Measurements from ENCODE around the gene SCG5. TPM values are rescaled to one million over a fixed set of nuclear protein-coding genes. Genes with fewer than 3 reads are reported as not detected.

The SCG5 gene
- total and polyA plus RNA-seq, 4 experiments from 2014 or later: 0.23 to 0.76 (median 0.35) TPM; not detected in 1

DNA sequence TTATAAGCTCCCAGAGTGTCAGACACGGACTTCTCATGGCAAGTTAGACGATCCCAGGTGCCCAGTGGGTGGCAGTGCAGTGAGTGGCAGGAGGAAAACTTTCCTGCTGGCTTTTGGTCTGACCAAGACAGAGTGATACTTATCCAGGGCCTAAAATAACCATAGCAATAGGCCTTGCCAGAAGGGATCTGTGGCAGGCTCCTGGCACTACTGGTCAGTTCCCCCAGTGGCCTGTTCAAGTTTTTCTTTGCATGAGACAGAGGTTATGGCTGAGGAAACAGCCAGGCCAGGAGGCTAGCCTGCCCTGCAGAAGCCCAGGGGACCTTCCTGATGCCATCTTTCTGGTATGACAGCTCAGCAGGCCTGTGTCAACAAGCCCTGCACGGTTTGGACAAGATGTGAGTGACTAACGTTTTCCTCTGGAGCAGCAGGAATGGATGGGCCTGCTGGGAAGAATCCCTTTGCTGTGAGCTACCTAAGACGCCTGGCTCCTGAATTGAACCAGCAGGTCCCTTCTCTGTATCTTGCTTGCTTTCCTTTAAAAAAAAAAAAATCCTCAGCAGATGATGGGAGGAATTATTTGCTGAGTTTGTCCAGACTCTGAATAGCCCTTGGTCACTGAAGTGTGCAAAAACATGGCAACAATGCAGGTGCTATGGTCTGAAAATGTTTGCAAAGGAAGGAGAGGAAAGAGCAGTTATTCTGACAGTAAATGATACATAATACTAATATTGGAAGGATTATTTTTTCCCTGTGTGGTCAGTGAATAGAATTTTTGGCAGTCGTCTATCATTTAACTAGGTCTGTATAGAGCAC is 18.0 kb downstream of the SCG5 start:
- H3K4me3 ChIP-seq (ENCODE audit: low read length in 2 of 2): no peak overlapping the region
- CTCF ChIA-PET (ENCODE audit: partially characterized antibody): interaction anchor here (1.0 to 7.3 kb wide), 3 partner anchors 9 to 13 kb away, joined by 3 to 71 read pairs (median 4); no protein-coding TSS in a partner anchor
- no peaks in the 10 kb centered on the region for H3K9me3 ChIP-seq (ENCODE audit: control insufficient read depth in 1 of 2, low read length in 2 of 2)
- Mint-ChIP-seq H3K9me3 (no peaks in the 10 kb centered on the region), H3K27me3 (no peaks in the 10 kb centered on the region), H3K4me1 (peaks cover 13 to 16% (median 15%) of the 10 kb centered on the region in 4 donors), H3K27ac (no peak overlapping the region), H3K36me3 (no peaks in the 10 kb centered on the region), H3K4me3 (no peak overlapping the region)
- no peak for DNase-seq
- no peaks in the 10 kb centered on the region for H3K36me3 ChIP-seq (ENCODE audit: insufficient read depth, low read length)
- intact Hi-C loops (cut with micrococcal nuclease): no loop called here
- POLR2A ChIA-PET (ENCODE audit: partially characterized antibody): no interaction called here
- no peak overlapping the region for H3K27ac ChIP-seq (ENCODE audit: low read depth, low read length)
- no peaks in the 10 kb centered on the region for H3K27me3 ChIP-seq (ENCODE audit: insufficient read depth, low read length)
- H3K4me1 ChIP-seq (ENCODE audit: insufficient read depth, low read length): peaks cover 12% of the 10 kb centered on the region

DNA sequence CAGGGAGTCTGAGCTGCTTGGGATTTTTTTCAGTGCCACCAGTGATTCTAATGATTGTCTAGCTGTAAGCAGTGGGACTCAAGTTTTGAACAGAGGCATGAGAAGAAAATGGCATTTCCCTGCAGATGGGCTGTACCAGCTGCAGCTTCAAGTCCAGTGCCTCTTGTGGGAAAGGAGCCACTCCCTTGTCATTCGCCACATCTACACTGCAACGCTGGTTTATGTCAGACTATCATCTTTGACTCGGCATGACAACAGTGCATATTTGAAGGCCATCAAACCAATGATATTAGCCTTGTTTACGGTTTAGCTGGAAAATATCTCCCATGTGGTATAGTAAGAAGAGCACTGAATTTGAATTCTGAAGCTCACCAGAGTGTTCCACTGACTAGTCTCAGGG is 22.2 kb downstream of the SCG5 start:
- Histone ChIP-seq H3K36me3 (ENCODE audit: insufficient read depth, low read length) (no peaks in the 10 kb centered on the region), H3K27ac (ENCODE audit: low read depth, low read length) (no peak overlapping the region), H3K4me3 (ENCODE audit: low read length in 2 of 2) (no peak overlapping the region), H3K9me3 (ENCODE audit: control insufficient read depth in 1 of 2, low read length in 2 of 2) (no peaks in the 10 kb centered on the region), H3K27me3 (ENCODE audit: insufficient read depth, low read length) (no peaks in the 10 kb centered on the region), H3K4me1 (ENCODE audit: insufficient read depth, low read length) (no peaks in the 10 kb centered on the region)
- DNase-seq: no peak
- no peaks in the 10 kb centered on the region for H3K9me3 Mint-ChIP-seq
- H3K27me3 Mint-ChIP-seq: no peaks in the 10 kb centered on the region
- ChIA-PET POLR2A (ENCODE audit: partially characterized antibody) (no interaction called here), CTCF (ENCODE audit: partially characterized antibody) (interaction anchor here (1.0 to 7.3 kb wide), 6 partner anchors 10 to 1037 kb away, joined by 4 to 71 read pairs (median 11); no protein-coding TSS in a partner anchor)
- no peaks in the 10 kb centered on the region for H3K36me3 Mint-ChIP-seq
- intact Hi-C loops (cut with micrococcal nuclease): no loop called here
- H3K4me1 Mint-ChIP-seq: peaks cover 5 to 6% (median 5%) of the 10 kb centered on the region in 4 donors
- no peak overlapping the region for H3K4me3 Mint-ChIP-seq
- H3K27ac Mint-ChIP-seq: no peak overlapping the region

DNA sequence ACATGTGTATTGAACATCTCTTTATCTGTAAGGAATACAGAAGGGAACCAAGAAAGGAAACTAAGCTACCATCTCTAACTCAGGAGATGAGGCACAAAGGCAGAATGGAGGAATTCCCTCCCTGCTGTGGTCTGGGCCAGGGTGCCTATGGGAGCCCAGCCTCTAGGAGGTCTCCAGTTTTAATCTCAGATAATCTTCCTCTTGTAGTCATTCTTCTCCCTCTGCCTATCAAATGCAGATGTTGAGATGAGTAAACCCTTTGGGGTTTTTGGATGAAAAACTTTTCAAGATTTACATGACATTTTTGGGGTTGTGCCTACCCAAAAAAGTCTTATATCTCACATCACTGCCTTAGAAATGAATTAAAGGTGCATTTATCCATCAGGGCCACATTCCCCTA is 23.3 kb downstream of the SCG5 start:
- Mint-ChIP-seq H3K4me1 (peaks cover 5 to 6% (median 5%) of the 10 kb centered on the region in 4 donors), H3K27ac (no peak overlapping the region), H3K27me3 (no peaks in the 10 kb centered on the region), H3K4me3 (no peak overlapping the region), H3K9me3 (no peaks in the 10 kb centered on the region), H3K36me3 (no peaks in the 10 kb centered on the region)
- Histone ChIP-seq H3K4me3 (ENCODE audit: low read length in 2 of 2) (no peak overlapping the region), H3K4me1 (ENCODE audit: insufficient read depth, low read length) (no peaks in the 10 kb centered on the region), H3K9me3 (ENCODE audit: control insufficient read depth in 1 of 2, low read length in 2 of 2) (no peaks in the 10 kb centered on the region), H3K27ac (ENCODE audit: low read depth, low read length) (no peak overlapping the region), H3K36me3 (ENCODE audit: insufficient read depth, low read length) (no peaks in the 10 kb centered on the region), H3K27me3 (ENCODE audit: insufficient read depth, low read length) (no peaks in the 10 kb centered on the region)
- CTCF ChIA-PET (ENCODE audit: partially characterized antibody): interaction anchor here (0.6 to 4.0 kb wide), 4 partner anchors 8 to 1036 kb away, joined by 3 to 23 read pairs (median 7); no protein-coding TSS in a partner anchor
- POLR2A ChIA-PET (ENCODE audit: partially characterized antibody): no interaction called here
- intact Hi-C loops (cut with micrococcal nuclease): no loop called here
- no peak for DNase-seq

DNA sequence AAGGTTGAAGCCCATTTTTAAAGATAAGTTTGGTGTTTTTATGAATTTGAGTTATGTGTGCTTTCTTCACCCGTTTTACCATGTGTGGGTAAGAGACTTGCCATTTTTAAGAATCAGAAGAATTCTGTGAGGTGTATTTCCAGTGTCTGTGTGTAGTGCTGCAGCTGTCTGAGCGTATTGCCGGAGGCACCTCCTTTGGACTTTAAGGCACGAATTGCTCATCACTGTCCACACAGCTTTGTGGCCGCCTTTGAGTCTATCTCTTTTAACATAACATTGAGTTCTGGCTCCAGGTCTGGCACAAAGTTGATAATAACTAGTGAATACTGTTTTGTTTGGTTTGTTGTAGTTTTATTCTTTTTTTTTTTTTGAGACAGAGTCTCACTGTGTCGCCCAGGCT is 25.8 kb downstream of the SCG5 start:
- intact Hi-C loops (cut with micrococcal nuclease): no loop called here
- H3K9me3 Mint-ChIP-seq: no peaks in the 10 kb centered on the region
- no peaks in the 10 kb centered on the region for H3K9me3 ChIP-seq (ENCODE audit: control insufficient read depth in 1 of 2, low read length in 2 of 2)
- H3K36me3 Mint-ChIP-seq: no peaks in the 10 kb centered on the region
- POLR2A ChIA-PET (ENCODE audit: partially characterized antibody): no interaction called here
- H3K27ac ChIP-seq (ENCODE audit: low read depth, low read length): no peak overlapping the region
- no peak overlapping the region for H3K4me3 Mint-ChIP-seq
- H3K27me3 Mint-ChIP-seq: no peaks in the 10 kb centered on the region
- no peaks in the 10 kb centered on the region for H3K36me3 ChIP-seq (ENCODE audit: insufficient read depth, low read length)
- no peaks in the 10 kb centered on the region for H3K27me3 ChIP-seq (ENCODE audit: insufficient read depth, low read length)
- no peaks in the 10 kb centered on the region for H3K4me1 ChIP-seq (ENCODE audit: insufficient read depth, low read length)
- peaks cover 5% of the 10 kb centered on the region in 4 donors for H3K4me1 Mint-ChIP-seq
- CTCF ChIA-PET (ENCODE audit: partially characterized antibody): interaction anchor here (4.0 kb wide), 1 partner anchor 11 kb away, joined by 23 read pairs; no protein-coding TSS in a partner anchor
- no peak overlapping the region for H3K4me3 ChIP-seq (ENCODE audit: low read length in 2 of 2)
- H3K27ac Mint-ChIP-seq: no peak overlapping the region
- no peak for DNase-seq

DNA sequence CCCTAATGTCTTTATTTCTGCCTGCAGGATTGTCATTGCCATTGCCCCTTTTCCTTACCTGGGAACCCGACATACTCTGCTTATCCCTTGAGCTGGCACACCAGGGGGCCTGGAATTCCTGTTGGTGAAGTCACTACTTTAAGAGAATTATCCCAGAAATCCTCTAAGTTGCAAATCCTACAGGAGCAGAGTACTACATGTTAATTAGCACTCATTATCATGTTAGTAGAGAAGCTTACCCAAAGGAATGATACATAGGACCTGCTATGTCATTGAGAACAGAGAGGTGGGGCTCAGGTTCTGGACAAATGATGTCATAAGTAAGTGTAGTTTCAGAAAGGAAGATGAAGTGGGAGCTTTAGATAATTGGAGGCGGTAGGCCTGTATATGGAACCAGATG is 27.4 kb downstream of the SCG5 start:
- CTCF ChIA-PET (ENCODE audit: partially characterized antibody): interaction anchor here (1.1 to 1.2 kb wide), 3 partner anchors 8 to 18 kb away, joined by 3 read pairs; no protein-coding TSS in a partner anchor

DNA sequence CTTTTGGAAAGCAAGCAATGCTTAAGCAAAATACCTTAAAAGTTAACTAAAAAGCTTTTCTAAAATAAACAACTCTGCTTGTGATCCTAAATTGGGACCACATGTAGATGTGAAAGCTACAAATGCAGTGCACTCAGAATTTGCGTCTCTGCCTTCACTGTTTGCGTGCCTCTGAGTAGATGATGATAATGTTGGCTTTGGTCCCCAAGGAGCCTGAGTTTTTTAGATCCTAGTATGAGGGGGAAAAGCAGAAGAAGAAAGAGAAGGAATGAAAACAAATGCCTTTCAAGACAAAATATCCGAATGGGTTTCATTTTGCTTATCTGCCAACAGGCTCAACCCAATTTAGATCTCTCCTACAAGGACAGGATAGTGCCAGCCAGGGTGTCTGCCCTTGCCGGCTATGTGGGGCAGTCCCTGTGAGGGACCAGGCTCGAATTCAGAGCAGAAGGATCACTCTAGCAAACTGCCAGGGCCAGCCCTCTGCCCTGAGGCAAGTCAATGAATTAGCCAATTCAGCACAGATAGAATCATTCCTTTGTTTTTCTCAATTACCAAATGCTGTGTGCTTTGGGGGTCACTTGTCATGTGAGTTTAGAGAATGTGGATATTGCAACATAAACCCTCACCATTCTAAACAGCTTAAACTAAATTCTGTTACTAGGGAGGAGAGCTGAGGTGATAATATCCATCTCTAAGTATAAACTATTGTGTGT is 28.5 kb downstream of the SCG5 start:
- Mint-ChIP-seq H3K36me3 (no peaks in the 10 kb centered on the region), H3K27ac (no peak overlapping the region), H3K9me3 (no peaks in the 10 kb centered on the region), H3K27me3 (no peaks in the 10 kb centered on the region), H3K4me1 (no peaks in the 10 kb centered on the region), H3K4me3 (no peak overlapping the region)
- intact Hi-C loops (cut with micrococcal nuclease): no loop called here
- no peaks in the 10 kb centered on the region for H3K4me1 ChIP-seq (ENCODE audit: insufficient read depth, low read length)
- POLR2A ChIA-PET (ENCODE audit: partially characterized antibody): no interaction called here
- H3K36me3 ChIP-seq (ENCODE audit: insufficient read depth, low read length): no peaks in the 10 kb centered on the region
- CTCF ChIA-PET (ENCODE audit: partially characterized antibody): interaction anchor here (1.2 to 2.8 kb wide), 2 partner anchors 8 to 19 kb away, joined by 3 to 14 read pairs; no protein-coding TSS in a partner anchor
- H3K9me3 ChIP-seq (ENCODE audit: control insufficient read depth in 1 of 2, low read length in 2 of 2): no peaks in the 10 kb centered on the region
- no peak for DNase-seq
- no peak overlapping the region for H3K4me3 ChIP-seq (ENCODE audit: low read length in 2 of 2)
- no peak overlapping the region for H3K27ac ChIP-seq (ENCODE audit: low read depth, low read length)
- H3K27me3 ChIP-seq (ENCODE audit: insufficient read depth, low read length): no peaks in the 10 kb centered on the region

More for the DNA sequence above, 27.4 kb downstream of the SCG5 start:
- Histone ChIP-seq H3K36me3 (ENCODE audit: insufficient read depth, low read length) (no peaks in the 10 kb centered on the region), H3K27ac (ENCODE audit: low read depth, low read length) (no peak overlapping the region), H3K27me3 (ENCODE audit: insufficient read depth, low read length) (no peaks in the 10 kb centered on the region), H3K9me3 (ENCODE audit: control insufficient read depth in 1 of 2, low read length in 2 of 2) (no peaks in the 10 kb centered on the region), H3K4me3 (ENCODE audit: low read length in 2 of 2) (no peak overlapping the region), H3K4me1 (ENCODE audit: insufficient read depth, low read length) (no peaks in the 10 kb centered on the region)
- Mint-ChIP-seq H3K4me3 (no peak overlapping the region), H3K4me1 (no peaks in the 10 kb centered on the region), H3K27ac (no peak overlapping the region), H3K27me3 (no peaks in the 10 kb centered on the region), H3K36me3 (no peaks in the 10 kb centered on the region), H3K9me3 (no peaks in the 10 kb centered on the region)
- POLR2A ChIA-PET (ENCODE audit: partially characterized antibody): no interaction called here
- intact Hi-C loops (cut with micrococcal nuclease): no loop called here
- DNase-seq: no peak

DNA sequence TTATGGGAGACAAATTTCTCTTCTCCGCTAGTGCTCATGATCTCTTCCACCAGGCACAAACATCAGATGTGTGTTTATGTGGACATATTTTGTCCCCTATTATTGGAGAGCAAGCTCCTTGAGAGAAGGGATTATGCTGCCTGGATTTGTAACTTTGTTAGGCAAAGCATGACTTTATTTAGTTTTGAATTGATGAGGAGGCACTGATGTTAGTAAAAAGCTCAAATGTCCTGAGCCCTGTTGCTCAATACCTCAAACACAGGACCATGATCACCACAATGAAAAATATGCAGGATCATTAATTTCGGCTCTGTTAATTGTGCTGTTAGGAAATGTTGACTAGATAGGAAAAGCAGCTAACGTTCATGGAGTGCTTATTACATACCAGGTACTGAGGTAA is 29.1 kb downstream of the SCG5 start:
- Histone ChIP-seq H3K36me3 (ENCODE audit: insufficient read depth, low read length) (no peaks in the 10 kb centered on the region), H3K27me3 (ENCODE audit: insufficient read depth, low read length) (no peaks in the 10 kb centered on the region), H3K27ac (ENCODE audit: low read depth, low read length) (no peak overlapping the region), H3K4me1 (ENCODE audit: insufficient read depth, low read length) (no peaks in the 10 kb centered on the region), H3K9me3 (ENCODE audit: control insufficient read depth in 1 of 2, low read length in 2 of 2) (no peaks in the 10 kb centered on the region), H3K4me3 (ENCODE audit: low read length in 2 of 2) (no peak overlapping the region)
- no peak for DNase-seq
- H3K27me3 Mint-ChIP-seq: no peaks in the 10 kb centered on the region
- intact Hi-C loops (cut with micrococcal nuclease): no loop called here
- CTCF ChIA-PET (ENCODE audit: partially characterized antibody): interaction anchor here (2.8 kb wide), 1 partner anchor 8 kb away, joined by 14 read pairs; no protein-coding TSS in a partner anchor
- no peaks in the 10 kb centered on the region for H3K4me1 Mint-ChIP-seq
- H3K4me3 Mint-ChIP-seq: no peak overlapping the region
- H3K9me3 Mint-ChIP-seq: no peaks in the 10 kb centered on the region
- H3K36me3 Mint-ChIP-seq: no peaks in the 10 kb centered on the region
- H3K27ac Mint-ChIP-seq: no peak overlapping the region
- POLR2A ChIA-PET (ENCODE audit: partially characterized antibody): no interaction called here
